ENCODE data around the gene DOCK8.

DNA sequence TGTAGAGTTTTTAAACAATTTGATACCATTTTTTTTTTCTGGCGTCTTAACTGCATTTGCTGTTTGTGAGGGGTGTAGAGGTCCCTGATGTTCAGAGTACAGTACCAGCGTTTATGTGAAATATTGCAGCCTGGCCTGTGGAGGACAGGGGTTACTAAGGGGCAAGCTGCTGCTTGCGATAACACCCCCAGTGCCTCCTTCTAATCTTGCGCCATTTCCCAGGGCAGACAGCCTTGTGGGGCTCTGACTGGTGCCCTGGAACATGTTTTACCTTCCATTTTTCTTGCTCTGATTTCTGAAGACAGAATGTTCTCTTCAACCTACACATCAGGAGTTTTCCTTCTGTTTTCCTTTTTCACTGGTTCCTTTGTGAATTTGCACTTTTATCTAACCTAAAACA lies 142.9 kb downstream of the DOCK8 start:
- no peak for TF ChIP-seq CTCF (IDR thresholded peaks at IDR 0.05)
- TF ChIP-seq POLR2A (IDR thresholded peaks at IDR 0.05) = no peak
